Cardiac fibroblast (primary cell): ENCODE data around the gene SCCPDH.
"Not testable (repeated sequence)": the region's sequence is repeated elsewhere in the genome, so short reads cannot be mapped to it uniquely, and the experiment has no call there.

ENCODE experiments used
- DNase-seq, 2 donors: peaks; one replicate each; pipeline versions ENCODE4 v3.0.0 to v3.0.0-alpha.2; 2010; ENCODE audit warnings: low read depth in 2 of 2
- H3K4me3 ChIP-seq, 2 donors: replicated peaks in 1 of 2; 1 replicate in 1 of 2; 2 replicates in 1 of 2; pipeline ENCODE4 v1.5.1; 2011; ENCODE audit warnings: low read depth in 2 of 2, low read length in 2 of 2, mild to moderate bottlenecking in 2 of 2, moderate library complexity in 1 of 2
- CTCF ChIP-seq: IDR thresholded peaks from one replicate; pipeline ENCODE4 v1.5.1; 2011; ENCODE audit warnings: low read depth, mild to moderate bottlenecking, low read length, inconsistent platforms

Gene SCCPDH

DNA sequence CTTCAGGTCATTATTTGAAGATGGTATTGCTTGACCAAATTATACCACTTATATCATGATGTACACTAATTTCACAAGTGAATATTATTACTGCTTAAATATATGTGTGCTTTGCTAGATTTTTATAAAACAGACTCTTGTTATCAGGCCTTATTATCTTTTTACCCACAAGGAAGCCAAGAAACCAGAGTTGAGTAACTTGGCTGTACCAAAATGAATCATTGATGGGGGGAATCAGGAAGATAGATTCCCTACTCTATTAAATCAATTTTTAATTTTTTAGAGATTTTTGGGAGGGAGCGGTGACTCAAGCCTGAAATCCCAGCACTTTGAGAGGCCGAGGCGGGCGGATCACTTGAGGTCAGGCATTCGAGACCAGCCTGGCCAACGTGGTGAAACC, 16.0 kb upstream of the SCCPDH start:
- DNase-seq: peak in 1 of 2 donors; percentile 19
- TF ChIP-seq CTCF: no peak
- no peak overlapping the region for H3K4me3 ChIP-seq

- TF ChIP-seq CTCF: no peak
- no peak overlapping the region for H3K4me3 ChIP-seq
- DNase-seq: no peak
Observed at GRCh38 chr1:246709196-246709595, 15.0 kb upstream of the SCCPDH start.

DNA sequence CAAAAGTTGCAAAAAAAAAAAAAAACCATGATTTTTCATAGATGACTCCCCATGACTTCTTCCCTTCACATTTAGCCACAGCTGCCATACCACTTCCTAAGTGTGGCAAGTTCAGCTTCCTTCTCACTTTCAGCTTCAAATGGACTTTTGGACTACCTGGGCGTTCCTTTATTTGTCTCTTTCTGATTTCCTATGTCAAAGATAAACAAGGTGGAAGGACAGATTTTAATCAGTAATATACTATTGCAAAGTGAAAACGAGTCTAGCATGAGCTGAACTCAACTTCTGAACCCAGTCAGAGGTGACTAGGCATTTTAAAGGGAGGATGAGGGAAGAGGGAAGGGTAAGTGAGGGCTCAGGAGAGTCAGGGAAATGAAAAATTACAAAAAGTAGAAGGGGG, 14.4 kb upstream of the SCCPDH start:
- DNase-seq: no peak
- no peak overlapping the region for H3K4me3 ChIP-seq
- no peak for TF ChIP-seq CTCF

DNA sequence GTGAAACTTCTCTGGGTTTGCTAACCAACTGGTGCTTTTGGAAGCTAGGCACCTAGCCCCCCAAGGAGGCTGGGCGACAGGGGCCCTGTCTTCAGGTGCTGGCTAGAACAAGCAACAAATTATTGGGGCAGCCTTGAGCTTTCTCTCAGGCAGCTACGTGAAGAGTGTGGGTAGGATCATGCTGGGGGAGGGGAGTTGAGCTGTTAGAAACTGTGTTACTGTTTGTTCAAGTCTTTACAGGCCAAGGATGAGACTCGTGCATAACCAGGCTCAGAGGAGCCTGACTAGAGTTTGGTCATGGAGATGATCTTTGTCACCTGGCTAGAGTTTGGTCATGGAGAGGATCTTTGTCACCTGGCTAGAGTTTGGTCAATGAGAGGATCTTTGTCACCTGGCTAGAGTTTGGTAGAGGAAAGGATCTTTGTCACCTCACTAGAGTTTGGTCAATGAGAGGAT, 12.6 kb upstream of the SCCPDH start:
- no peak for DNase-seq
- TF ChIP-seq CTCF: no peak
- no peak overlapping the region for H3K4me3 ChIP-seq

GRCh38 chr1:246712428-246712827, 11.8 kb upstream of the SCCPDH start:
- DNase-seq, H3K4me3 ChIP-seq: not testable (repeated sequence)

- H3K4me3 ChIP-seq, DNase-seq: not testable (repeated sequence)
Observed at GRCh38 chr1:246719361-246719760, 4.8 kb upstream of the SCCPDH start.

- DNase-seq, H3K4me3 ChIP-seq: not testable (repeated sequence)
Observed at GRCh38 chr1:246720814-246721213, 3.4 kb upstream of the SCCPDH start.

DNA sequence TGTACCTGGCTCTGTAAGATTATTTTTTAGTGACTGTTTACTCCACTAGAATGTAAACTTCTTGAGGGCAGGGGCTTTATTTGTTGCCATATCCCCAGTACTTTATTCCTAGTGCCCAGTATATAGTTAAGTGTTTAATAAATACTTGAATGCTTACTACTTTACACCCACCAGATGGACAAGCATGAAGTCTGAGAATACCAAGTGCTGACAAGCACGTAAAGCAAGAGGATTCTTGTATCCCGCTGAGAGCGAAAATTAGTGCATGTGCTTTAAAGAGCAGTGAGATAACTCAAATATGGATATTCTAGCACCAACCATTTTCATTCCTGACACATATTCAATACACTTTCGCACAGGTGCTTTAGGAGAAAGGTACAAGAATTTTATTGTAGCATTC, 1.5 kb upstream of the SCCPDH start:
- DNase-seq: no peak
- no peak overlapping the region for H3K4me3 ChIP-seq
- no peak for TF ChIP-seq CTCF

- H3K4me3 ChIP-seq: peak overlapping the region; percentile 74 to 77
- DNase-seq: peak; percentile 45 to 61
- no peak for TF ChIP-seq CTCF
Observed at GRCh38 chr1:246724731-246725095, 504 bp downstream of the SCCPDH start.
